HEK293T (cell line): ENCODE data around the gene BMP6.

Source experiments
- BHLHE40 ChIP-seq: fragments of 450-650 bp; IDR thresholded peaks from 2 replicates; pipeline ENCODE4 v1.6.1; 2016; ENCODE audit warnings: mild to moderate bottlenecking, moderate library complexity, borderline replicate concordance
- ELF4 ChIP-seq: fragments of 450-650 bp; IDR thresholded peaks from 2 replicates; pipeline ENCODE4 v1.6.1; 2017; ENCODE audit warnings: antibody characterized with exemption
- FOXA1 ChIP-seq: fragments of 450-650 bp; IDR thresholded peaks from 2 replicates; pipeline ENCODE4 v1.6.1; 2016; ENCODE audit warnings: mild to moderate bottlenecking
- FOXK2 ChIP-seq: fragments of 450-650 bp; IDR thresholded peaks from 2 replicates; pipeline ENCODE4 v1.6.1; 2016; ENCODE audit warnings: mild to moderate bottlenecking
- FOXM1 ChIP-seq: fragments of 450-650 bp; IDR thresholded peaks from 2 replicates; pipeline ENCODE4 v1.6.1; 2017; ENCODE audit warnings: mild to moderate bottlenecking, borderline replicate concordance
- NFRKB ChIP-seq: fragments of 450-650 bp; IDR thresholded peaks from 2 replicates; pipeline ENCODE4 v1.6.1; 2016; ENCODE audit warnings: mild to moderate bottlenecking, moderate library complexity
- SP1 ChIP-seq: fragments of 450-650 bp; IDR thresholded peaks from 2 replicates; pipeline ENCODE4 v1.6.1; 2017
- SUZ12 ChIP-seq: fragments of 450-650 bp; IDR thresholded peaks from 2 replicates; pipeline ENCODE4 v1.6.1; 2016; ENCODE audit warnings: mild to moderate bottlenecking
- TARDBP ChIP-seq: fragments of 450-650 bp; IDR thresholded peaks from 2 replicates; pipeline ENCODE4 v1.6.1; 2016

DNA sequence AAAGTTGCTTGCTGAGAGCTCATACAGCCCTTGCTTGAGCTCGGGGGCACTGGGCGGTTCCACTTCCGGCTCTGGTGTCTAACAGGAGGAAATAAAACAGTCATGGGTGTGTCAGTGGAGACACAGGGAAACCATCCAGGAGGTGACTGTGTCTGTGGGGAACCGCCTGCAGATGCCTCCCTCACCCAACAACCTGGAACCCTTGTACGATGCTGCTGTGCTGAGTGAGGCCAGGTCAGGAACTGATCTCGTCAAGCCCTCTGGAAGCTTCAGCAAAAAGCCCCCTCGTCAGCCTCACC, 169.2 kb downstream of the BMP6 start:
- no peak for TF ChIP-seq TARDBP
- TF ChIP-seq BHLHE40, result no peak
- no peak for TF ChIP-seq NFRKB
- TF ChIP-seq SP1, result no peak
- no peak for TF ChIP-seq ELF4
- no peak for TF ChIP-seq FOXM1
- TF ChIP-seq FOXA1, result no peak
- TF ChIP-seq SUZ12, result no peak
- TF ChIP-seq FOXK2, result no peak
